ENCODE data around the gene MRTFA.

- TF ChIP-seq CTCF (conservative IDR thresholded peaks at IDR 0.05 in 1 of 2, IDR thresholded peaks at IDR 0.05 in 1 of 2; ENCODE audit: extremely low read depth in 1 of 2, insufficient read depth in 1 of 2, low read depth in 1 of 2, low read length in 2 of 2) (no peak), EZH2 (IDR thresholded peaks at IDR 0.05; ENCODE audit: borderline replicate concordance, low read length) (no peak)
Observed at GRCh38 chr22:40556641-40557040, 79.9 kb downstream of the MRTFA start.
